Measurements from ENCODE around the gene ZNF699.
"Not testable (repeated sequence)": the region's sequence is repeated elsewhere in the genome, so short reads cannot be mapped to it uniquely, and the experiment has no call there.

ZNF699 gene

DNA sequence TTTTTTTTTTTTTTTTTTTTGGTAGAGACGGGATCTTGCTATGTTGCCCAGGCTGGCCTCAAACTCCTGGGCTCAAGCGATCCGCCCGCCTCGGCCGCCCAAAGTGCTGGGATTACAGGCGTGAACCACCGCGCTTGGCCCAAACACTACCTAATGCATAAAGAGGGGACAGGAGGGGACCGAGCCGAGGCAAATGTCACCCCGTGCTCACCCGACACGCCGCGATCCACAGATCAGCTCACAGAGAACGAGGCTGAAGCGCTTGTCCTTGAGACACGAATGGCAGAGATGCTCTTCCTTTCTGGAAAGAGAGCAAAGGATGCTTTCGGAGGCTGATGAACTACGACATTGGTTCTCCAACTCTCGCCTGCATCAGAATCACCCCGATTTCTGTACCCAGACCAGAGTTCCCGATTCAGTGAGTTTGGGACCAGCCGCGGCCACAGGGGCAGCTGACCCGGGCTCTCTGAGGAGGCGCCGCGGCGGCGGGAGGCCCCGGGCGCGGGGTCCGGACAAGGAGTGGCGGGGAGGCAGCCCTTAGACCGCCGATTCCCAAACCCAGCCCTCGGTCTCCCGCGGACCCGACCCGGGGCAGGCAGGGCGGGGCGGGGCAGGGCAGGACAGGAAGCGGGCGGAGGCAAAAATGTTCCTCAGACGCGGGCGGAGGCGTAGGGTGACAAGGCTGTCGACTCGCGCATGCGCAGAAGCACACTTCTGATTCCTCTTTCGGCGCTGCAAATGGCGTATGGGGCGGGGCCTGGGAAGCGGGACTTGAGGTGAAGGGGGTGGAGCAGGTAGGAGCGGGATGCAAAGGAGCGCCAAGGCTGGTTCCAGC lies at the start of gene ZNF699:
Gene ZNF699 (minus strand): TSS at position 700 of the 835 bp plus-strand sequence. CDS start 4,719 bp downstream, outside the sequence.
- peak; percentile 98 to 99 for DNase-seq

GRCh38 chr19:9354651-9355050 lies 45.0 kb upstream of the ZNF699 start:
- no peak for DNase-seq

DNA sequence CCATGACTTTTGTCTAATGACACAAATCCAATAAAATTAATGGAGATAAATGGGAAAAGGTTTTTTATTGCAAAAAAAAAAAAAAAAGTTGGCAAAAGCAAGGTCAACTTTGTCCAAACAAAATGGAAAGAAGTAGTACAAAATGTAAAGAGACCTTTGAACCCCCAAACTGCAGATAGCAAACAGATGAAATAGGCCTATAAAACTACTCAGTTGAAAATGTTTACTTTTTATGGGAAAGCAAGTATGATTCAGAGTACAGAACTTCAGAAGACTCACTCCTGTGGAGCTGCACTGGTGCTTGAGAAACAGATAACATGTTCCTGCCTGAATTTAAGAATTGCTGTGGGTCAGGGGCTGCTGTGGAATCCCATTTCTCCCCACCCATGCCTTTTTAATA lies 43.4 kb upstream of the ZNF699 start:
- DNase-seq = no peak

GRCh38 chr19:9352505-9352904 lies 42.9 kb upstream of the ZNF699 start:
- DNase-seq = no peak

- no peak for DNase-seq
These were observed 39.0 kb upstream of the ZNF699 start for GRCh38 chr19:9348671-9349070.

- no peak for DNase-seq
These were observed 38.6 kb upstream of the ZNF699 start for GRCh38 chr19:9348253-9348652.

GRCh38 chr19:9345005-9345404 lies 35.4 kb upstream of the ZNF699 start:
- DNase-seq = no peak

DNA sequence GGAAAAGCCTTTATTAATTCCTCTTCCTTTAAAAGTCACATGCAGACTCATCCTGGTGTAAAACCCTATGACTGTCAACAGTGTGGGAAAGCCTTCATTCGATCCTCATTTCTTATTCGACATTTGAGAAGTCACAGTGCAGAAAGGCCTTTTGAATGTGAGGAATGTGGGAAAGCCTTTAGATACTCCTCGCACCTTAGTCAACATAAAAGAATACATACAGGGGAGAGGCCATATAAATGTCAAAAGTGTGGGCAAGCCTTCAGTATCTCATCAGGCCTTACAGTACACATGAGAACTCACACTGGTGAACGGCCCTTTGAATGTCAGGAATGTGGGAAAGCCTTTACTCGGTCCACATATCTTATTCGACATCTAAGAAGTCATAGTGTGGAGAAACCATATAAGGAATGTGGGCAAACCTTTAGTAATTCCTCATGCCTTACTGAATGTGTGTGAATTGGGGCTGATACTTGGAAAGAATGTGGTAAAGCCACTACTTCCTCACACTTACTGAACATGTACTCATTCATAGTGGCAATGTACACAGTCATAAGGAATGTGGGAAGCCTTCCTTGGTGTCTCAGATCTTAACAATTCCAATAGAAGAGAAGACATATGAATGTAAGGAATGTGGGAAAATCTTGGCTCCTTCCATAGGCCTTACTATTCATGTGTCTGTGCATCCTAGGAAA lies 33.1 kb upstream of the ZNF699 start:
- no peak for DNase-seq

DNA sequence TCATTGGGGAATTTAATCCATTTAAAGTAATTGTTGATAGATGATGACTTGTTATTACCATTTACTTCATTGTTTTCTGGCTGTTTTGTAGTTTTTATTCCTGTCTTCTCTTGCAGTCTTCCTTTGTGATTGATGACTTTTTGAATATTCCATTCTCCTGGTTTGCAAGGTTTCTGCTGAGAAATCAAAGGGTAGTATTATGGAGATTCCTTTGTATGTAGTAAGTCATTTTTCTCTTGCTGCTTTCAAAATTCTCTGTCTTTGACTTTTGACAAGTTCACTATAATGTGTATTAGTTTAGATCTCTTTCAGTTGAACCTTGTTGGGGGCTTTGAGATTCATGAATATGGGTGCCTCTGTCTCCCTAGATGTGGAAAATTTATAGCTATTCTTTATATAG lies 20.4 kb upstream of the ZNF699 start:
- DNase-seq = no peak

DNA sequence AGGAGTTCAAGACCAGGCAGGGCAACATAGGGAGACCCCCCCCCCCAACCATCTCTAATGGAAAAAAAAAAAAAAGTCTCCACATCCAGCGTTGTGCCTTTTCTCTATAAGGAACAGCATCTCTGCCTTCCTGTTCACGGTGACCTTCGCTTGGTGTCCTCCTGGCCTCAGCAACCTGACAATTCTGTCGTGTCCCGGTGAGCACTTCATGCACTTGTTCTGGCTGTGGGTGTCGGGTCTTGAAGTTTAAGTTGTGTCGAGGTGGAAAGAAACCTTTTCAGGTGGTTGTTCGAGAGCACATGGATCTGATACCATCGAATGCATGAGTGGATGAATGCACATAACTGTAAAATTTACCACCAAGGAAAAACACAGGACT lies 14.9 kb upstream of the ZNF699 start:
- DNase-seq = no peak

DNA sequence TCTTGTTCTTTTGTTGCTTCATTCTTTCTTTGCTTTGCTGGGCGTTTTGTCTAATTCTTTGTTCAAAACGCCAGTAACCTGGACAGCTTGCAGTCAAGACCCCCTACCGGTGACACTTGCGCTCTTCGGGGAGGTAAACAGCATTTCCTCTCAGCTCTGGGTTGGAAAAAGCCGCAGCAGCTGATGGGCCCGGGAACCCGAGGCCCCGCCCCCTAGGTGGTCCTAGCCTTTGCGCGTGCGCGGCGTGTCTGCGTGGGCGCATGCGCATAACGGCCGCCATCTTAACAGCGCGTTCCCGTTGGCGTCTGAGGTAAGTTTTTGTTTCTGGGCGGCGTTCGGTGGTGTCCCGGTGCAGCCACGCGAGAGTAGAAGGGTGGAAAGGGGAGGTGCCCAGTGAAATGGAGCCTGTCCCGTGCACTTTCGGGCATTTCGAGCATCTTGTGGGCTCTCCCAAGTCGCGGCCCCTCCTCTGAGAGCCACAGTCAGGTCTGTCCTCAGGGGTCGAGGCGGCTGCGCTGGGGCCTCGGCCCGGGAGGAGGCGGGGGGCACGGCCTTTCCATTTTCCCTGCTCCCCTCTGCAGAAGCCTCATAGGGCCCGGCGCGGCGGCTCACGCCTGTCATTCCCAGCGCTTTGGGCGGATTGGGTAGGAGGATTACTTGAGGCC lies 14.4 kb upstream of the ZNF699 start, which contains the start of gene ZNF559:
Gene ZNF559 (plus strand): TSS at position 261 of the 665 bp plus-strand sequence. CDS start 14,371 bp downstream, outside the sequence.
- DNase-seq = peak; percentile 95 to 97

- DNase-seq = peak; percentile 32 to 54
These were observed 13.9 kb upstream of the ZNF699 start for GRCh38 chr19:9323557-9323918.

GRCh38 chr19:9322201-9322600 lies 12.6 kb upstream of the ZNF699 start:
- not testable (repeated sequence) for DNase-seq

- DNase-seq = not testable (repeated sequence)
These were observed 12.1 kb upstream of the ZNF699 start for GRCh38 chr19:9321756-9322155.

GRCh38 chr19:9321338-9321737 lies 11.7 kb upstream of the ZNF699 start:
- no peak for DNase-seq

GRCh38 chr19:9313756-9314155 lies 4.1 kb upstream of the ZNF699 start:
- DNase-seq = no peak

- DNase-seq = peak; percentile 87 to 89
These were observed 372 bp upstream of the ZNF699 start for GRCh38 chr19:9309974-9310446.

GRCh38 chr19:9308091-9308770 lies 1.4 kb downstream of the ZNF699 start:
- no peak for DNase-seq

DNA sequence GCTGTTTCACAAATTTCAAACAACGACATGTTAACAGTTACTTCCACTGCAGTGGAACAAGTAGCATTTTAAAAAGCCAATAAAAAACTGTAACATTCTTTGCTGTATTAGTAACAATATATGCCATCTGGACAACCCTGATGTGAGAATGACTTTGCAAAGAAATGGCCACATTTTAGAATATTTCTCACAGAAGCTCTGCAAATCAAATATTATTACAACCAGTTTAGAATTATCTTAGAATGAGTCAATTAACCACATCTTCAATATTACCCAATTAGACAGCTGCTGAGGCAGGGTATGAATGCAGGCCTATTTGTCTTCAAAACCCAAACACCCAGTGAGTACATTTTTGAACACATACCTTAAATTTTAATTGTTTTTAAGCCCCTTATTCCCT lies 3.2 kb downstream of the ZNF699 start:
- no peak for DNase-seq

DNA sequence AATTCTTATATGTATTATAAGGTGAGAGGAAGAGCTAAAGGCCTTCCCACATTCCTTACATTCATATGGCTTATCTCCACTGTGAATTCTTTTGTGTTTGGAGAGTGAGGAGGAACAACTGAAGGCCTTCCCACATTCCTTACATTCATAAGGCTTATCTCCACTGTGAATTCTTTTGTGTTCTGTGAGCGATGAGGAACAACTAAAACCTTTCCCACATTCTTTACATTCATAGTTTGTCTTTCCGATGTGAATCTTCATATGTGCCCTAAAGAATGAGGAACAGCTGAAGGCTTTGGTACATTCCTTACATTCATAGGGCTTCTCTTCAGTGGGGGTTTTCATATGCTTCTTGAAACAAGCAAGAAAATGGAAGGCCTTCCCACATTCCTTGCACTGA lies 13.3 kb downstream of the ZNF699 start:
- DNase-seq = no peak

- no peak for DNase-seq
These were observed 14.2 kb downstream of the ZNF699 start for GRCh38 chr19:9295411-9295849.

DNA sequence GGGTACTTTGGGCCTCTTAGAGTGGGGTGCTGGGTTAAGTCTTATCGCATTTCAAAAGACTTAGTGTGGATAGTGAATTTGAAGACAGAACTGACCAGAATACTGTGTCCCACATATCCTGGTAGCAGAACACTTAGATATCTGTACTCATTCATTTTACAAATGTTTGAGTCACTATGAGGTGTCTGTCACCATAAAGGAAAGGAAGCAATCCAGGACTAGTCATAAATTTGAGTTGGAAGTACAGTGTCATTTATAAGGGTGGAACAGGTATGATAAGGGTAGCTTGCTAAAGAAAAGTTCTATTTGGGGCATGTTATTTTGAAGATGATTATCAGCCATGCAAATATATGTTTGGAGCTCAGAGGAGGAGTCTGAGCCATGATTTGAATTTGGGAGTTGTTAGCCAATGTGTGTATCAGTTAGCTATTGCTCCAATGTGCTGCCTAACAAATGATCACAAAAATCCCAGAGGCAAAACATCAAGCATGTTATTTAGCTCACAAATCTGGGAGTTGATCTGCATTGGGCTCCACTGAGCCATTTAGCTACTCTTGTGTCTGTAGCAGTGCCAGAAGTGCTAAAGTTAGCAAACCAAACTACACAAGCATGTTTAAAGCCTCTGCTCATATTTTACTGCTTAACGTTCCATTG lies 20.3 kb downstream of the ZNF699 start:
- DNase-seq = no peak

Measured in stimulated activated CD4-positive, alpha-beta T cell treated with anti-CD3 and anti-CD28 coated beads, Interleukin-2, amount 100 ng/mL, for 24 hours (primary cell).